ENCODE data around the gene CNPY4.

Gene CNPY4

GRCh38 chr7:100147278-100147677 lies 27.8 kb downstream of the CNPY4 start:
- no peak for DNase-seq (ENCODE audit: low read depth, low spot score)

DNA sequence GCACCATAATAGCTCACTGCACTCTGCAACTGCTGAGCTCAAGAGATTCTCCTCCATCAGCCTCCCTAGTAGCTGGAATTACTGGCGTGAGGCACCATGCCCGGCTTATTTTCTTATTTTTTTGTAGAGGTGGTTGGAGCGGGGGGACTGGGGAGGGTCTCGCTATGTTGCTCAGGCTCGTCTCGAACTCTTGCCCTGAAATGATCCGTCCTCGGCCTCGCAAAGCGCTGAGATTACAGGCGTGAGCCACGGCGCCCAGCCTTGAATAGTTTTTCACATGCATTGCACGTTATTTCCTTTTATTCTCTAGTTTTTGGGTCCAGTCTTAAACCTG lies 28.8 kb downstream of the CNPY4 start:
- no peak for DNase-seq (ENCODE audit: low read depth, low spot score)

GRCh38 chr7:100148559-100149328 lies 29.3 kb downstream of the CNPY4 start, which contains the start of gene LAMTOR4:
LAMTOR4 (plus strand) TSS chr7:100148918; CDS start chr7:100148973, 55 bp downstream.
- DNase-seq (ENCODE audit: low read depth, low spot score) = peak; percentile 100

DNA sequence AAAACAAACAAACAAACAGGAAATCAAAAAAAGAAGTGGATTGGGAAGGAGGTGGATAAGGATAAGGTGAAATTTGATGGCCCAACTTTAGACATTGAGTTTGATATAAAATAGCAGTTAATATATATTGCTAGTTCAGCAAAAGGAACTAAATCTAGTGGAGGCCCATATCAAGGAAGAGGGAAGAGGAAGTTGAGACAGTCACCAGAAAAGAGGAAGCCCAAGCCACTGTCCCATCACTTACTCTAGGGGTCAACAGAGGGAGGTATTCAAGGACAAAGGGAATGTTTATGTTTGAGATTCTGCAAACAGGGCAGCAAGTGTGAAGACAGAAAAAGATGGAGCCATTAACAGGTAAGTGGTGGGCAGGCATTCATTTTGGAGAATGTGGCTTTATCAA lies 33.0 kb downstream of the CNPY4 start:
- DNase-seq (ENCODE audit: low read depth, low spot score) = no peak

DNA sequence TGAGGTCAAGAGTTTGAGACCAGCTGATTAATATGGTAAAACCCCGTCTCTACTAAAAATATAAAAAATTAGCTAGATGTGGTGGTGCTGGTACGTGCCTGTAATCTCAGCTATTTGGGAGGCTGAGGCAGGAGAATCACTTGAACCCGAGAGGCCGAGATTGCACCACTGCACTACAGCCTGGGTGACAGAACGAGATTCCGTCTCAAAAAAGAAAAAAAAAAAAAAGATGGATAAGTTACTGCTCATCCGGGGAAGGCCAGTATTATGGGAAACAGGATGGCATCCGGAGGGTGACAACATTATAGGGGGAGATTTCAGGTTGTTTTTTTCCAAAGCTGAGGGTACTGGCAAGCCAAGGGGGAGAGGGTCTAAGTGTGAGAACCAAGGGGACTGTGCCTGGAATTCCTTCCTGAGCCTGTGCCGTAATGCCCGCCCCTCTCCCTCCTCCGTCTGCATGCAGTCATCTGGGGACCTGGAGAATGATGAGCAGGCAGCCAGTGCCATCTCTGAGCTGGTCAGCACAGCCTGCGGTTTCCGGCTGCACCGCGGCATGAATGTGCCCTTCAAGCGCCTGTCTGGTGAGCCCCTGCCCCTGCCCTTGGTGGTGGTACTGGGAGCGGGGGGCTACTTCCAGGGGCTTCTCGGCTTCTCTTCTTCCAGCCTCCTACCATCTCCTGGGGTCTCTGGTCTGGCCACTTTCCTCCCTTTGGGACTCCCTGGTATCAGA lies 33.7 kb downstream of the CNPY4 start:
- DNase-seq (ENCODE audit: low read depth, low spot score) = no peak

DNA sequence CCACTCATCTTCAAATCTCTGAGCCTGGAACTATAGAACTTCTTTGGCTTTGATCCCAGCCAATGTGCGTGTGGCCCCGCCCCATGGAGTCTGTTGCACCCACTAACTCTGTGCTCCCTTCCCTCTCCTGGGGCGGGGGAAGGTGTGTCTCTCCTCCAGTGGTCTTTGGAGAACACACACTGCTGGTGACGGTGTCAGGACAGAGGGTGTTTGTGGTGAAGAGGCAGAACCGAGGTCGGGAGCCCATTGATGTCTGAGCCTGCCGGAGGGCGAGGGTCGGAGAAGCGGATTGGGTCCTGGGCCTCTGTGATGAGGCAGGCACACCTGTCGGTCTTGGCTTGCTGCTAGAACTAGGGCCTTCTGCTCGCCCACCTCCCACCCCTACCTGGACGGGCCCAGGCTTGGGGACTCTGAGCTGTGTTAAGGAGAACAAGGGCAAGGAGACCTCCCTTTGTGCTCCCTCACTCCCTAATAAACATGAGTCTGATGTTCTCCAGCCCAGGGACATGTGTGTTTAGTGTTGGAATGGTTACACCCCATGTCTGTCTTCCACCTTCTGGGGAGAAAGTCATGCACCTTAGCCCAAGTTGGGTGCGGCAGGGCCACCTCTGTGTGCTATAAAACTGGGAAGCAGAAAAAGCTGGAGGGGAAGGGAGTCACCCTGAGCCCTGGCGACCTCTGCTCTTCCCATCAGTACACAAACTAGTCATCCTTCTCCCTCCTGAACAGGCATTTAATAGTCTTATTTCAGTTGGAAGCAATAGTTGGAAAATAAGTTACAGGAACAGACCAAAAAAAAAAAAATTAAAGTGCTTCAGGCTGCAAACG lies 34.5 kb downstream of the CNPY4 start:
- no peak for DNase-seq (ENCODE audit: low read depth, low spot score)

DNA sequence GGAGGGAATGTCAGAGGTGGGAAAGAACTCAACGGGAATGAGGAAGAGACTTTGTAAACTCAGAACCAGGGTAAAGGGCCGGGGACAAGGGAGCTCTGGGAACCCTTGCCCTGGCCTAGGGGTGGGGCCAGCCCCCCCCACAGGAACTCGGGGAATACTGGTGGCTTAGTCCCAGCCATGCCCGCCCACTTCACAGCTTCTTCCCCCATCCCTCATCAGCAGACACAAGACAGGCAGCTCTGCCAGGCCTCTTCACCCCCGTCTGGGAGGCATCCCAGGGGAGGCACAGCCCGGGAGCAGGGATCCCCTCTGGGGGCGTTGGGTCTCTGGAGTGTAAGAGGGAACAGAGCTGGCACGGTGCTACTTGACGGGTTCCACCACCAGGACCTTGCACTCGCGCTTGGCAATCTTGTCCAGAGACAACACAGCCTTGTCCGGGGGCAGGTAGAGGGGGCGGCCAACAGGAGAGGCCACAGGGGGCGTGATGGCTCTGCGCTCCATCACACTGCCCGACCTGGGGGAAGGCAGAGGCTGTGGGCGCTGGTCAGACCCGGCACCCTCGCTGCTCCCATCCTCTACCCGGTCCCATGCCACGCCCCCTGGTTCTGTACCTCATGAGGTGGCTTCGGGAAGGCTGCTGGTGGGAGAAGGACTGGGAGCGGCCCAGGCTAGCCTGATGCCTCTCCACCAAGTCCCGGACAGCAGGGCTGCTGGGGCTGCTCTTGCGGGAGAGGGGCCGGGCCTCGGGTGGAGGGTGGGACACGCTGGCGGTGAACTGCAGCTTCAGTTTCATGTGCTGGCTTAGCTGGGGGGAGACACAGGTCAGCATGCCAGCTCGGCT lies 35.4 kb downstream of the CNPY4 start:
- DNase-seq (ENCODE audit: low read depth, low spot score) = no peak

DNA sequence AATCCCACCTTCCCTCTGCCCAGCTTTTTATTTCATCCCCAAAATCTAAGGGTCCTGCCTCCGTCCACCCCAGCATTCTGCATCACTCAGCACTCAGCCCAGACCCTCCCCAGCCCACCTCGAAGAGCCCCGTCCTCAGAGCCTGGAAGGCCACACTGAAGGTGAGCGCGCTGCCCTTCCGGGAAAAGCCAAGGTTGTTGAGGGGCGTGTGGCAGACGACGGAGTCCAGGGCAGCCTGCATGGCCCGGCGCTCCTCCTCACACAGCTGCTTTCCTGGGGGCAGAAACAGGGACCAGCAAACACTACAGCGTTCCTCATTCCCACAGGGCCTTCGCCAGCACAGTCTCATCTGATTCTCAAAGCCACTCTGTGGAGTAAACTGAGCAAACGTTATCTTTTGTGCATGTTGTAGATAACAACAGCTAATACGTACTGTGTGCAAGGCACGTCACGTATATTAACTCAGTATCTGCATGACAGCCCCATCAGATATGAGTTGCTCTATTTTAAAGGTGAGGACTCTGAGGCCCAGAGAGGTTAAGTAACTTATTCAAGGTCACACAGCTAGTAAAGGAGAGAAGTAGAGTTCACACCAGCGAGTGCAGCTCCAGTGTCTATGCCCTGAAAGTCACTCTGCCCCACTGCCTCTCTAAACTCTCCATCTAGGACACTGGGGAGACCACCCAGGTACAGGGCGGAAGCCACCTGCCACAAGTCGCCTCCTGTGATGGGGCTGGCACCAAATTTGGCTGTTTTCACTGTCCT lies 36.3 kb downstream of the CNPY4 start:
- DNase-seq (ENCODE audit: low read depth, low spot score) = no peak

DNA sequence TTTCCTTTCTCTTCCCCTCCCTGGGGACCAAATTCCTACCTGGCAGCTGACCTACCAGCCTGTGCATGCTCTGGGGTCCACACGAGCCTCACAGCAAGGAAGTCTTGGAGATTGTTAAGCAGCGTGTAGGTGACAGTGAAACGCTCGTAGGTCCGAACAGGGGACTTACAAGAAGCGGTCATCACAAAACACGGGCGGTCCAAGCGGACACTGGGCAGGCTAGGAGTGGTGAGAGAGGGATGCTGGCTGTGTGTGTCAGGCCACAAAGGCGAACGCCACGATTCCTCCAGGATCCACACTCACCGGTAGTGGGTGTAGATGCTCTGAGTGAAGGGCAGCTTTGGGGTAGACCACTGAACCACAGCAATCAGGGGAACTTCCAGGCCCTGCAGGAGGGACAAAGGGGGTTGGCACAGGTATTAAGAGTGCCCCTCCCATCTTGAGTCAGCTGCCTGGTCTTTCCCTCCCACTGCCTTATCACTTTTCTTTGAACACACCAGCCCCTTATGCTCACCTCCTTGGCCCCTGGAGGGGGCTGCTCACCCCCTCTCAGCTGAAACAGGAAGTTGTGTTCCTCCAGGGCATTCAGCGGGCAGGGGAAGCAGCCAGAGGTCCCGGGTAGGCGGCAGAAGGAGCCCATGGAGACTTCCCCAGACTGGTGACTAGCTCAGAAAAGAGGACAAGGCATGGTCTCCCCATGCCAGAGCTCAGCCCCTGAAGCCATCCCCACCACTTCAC lies 37.1 kb downstream of the CNPY4 start:
- peak; percentile 50 for DNase-seq (ENCODE audit: low read depth, low spot score)

DNA sequence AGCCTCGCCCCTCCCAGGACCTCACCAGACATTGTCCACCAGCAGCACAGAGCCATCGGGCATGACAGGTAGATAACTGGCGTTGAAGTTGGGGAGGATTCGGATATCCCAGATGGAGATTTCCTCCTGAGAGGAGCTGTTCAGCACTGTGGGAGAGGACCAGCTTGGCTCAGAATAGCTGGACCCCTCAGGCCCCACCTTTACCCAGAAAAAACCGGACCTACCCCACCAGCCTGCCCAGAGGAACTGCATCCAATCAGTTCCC lies 37.6 kb downstream of the CNPY4 start:
- DNase-seq (ENCODE audit: low read depth, low spot score) = no peak

GRCh38 chr7:100157334-100158228 lies 38.1 kb downstream of the CNPY4 start:
- peak; percentile 80 for DNase-seq (ENCODE audit: low read depth, low spot score)

GRCh38 chr7:100158229-100159098 lies 39.0 kb downstream of the CNPY4 start, which contains the start of gene TRAPPC14:
TRAPPC14 (minus strand) TSS chr7:100158723; CDS start chr7:100158499, 224 bp downstream.
- peak; percentile 93 for DNase-seq (ENCODE audit: low read depth, low spot score)

DNA sequence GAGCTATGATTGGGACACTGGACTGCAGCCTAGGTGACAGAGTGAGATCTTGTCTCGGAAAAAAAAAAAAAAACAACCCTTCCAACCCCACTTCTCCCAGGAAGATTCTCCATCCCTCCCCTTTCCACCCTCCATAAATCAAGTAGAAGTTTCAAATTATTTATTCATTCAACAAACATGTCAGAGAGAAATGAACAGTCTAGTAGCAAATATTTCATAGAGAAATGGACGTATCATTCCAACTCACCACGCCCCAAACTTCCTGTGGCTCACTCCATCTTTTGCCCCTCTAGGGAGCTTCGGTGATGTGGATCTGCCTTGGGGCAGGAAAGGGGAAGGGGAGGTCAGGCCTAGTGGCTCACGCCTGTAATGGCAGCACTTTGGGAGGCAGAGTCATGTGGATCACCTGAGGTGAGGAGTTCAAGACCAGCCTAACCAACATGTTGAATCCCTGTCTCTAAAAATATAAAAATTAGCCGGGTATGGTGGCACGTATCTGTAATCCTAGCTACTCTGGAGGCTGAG lies 39.7 kb downstream of the CNPY4 start:
- DNase-seq (ENCODE audit: low read depth, low spot score) = peak; percentile 37

- no peak for DNase-seq (ENCODE audit: low read depth, low spot score)
Observed at GRCh38 chr7:100160067-100160466, 40.6 kb downstream of the CNPY4 start.

- DNase-seq (ENCODE audit: low read depth, low spot score) = peak; percentile 77
Observed at GRCh38 chr7:100163006-100163531, 43.6 kb downstream of the CNPY4 start.

DNA sequence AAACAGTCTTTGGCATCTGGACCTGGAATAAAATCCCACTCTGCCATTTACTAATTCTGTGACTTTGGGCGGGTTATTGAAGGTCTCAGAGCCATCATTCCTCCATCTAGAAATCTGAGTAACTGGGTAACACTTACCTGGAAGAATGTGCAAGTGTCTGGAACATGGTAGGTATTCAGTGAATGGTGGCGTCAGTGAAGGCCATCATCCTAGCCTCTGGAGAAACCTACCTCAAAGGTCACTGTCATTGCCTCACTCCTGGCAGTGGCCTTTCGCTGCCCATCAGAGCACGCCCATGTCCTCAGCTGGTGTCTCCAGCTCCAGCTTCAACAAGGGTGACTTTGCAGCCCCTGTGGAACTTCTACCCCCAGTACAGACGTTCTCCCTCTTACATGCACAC lies 44.4 kb downstream of the CNPY4 start:
- DNase-seq (ENCODE audit: low read depth, low spot score) = no peak

GRCh38 chr7:100166317-100166940 lies 47.0 kb downstream of the CNPY4 start:
- no peak for DNase-seq (ENCODE audit: low read depth, low spot score)

All from ELF-1 (cell line).